GM19240 (cell line): Measurements from ENCODE around the gene DLGAP5.
A peak's percentile ranks its signal among the peaks of the same experiment; 100 is the strongest.

Experiments
- DNase-seq: peaks from one replicate; pipeline ENCODE4 v3.0.0; 2011; ENCODE audit warnings: low spot score; ENCODE audit not compliant: insufficient read length

Gene DLGAP5

GRCh38 chr14:55191203-55192053, at the start of gene DLGAP5:
Gene DLGAP5 (minus strand): TSS chr14:55191585. CDS start chr14:55189179, 2,406 bp downstream.
- DNase-seq: peak; percentile 89

GRCh38 chr14:55240526-55241178, 49.3 kb upstream of the DLGAP5 start:
- no peak for DNase-seq

- no peak for DNase-seq
Observed at GRCh38 chr14:55239320-55239719, 47.9 kb upstream of the DLGAP5 start.

GRCh38 chr14:55238019-55238680, 46.8 kb upstream of the DLGAP5 start:
- no peak for DNase-seq

GRCh38 chr14:55233591-55233990, 42.2 kb upstream of the DLGAP5 start:
- no peak for DNase-seq

- DNase-seq: no peak
Observed at GRCh38 chr14:55228261-55228660, 36.9 kb upstream of the DLGAP5 start.

GRCh38 chr14:55223364-55223763, 32.0 kb upstream of the DLGAP5 start:
- no peak for DNase-seq

- no peak for DNase-seq
Observed at GRCh38 chr14:55221968-55222367, 30.6 kb upstream of the DLGAP5 start.

GRCh38 chr14:55221186-55221585, 29.8 kb upstream of the DLGAP5 start:
- no peak for DNase-seq

- DNase-seq: no peak
Observed at GRCh38 chr14:55220230-55220629, 28.8 kb upstream of the DLGAP5 start.

- DNase-seq: no peak
Observed at GRCh38 chr14:55212634-55213033, 21.2 kb upstream of the DLGAP5 start.

GRCh38 chr14:55207832-55208231, 16.4 kb upstream of the DLGAP5 start:
- no peak for DNase-seq

GRCh38 chr14:55206175-55206693, 14.8 kb upstream of the DLGAP5 start:
- DNase-seq: no peak

GRCh38 chr14:55201219-55202101, 10.1 kb upstream of the DLGAP5 start:
- no peak for DNase-seq

GRCh38 chr14:55200651-55201050, 9.3 kb upstream of the DLGAP5 start:
- no peak for DNase-seq

- no peak for DNase-seq
Observed at GRCh38 chr14:55198749-55199148, 7.4 kb upstream of the DLGAP5 start.

GRCh38 chr14:55194656-55195355, 3.4 kb upstream of the DLGAP5 start:
- DNase-seq: no peak

GRCh38 chr14:55192054-55192621, 753 bp upstream of the DLGAP5 start:
- DNase-seq: no peak

- DNase-seq: no peak
Observed at GRCh38 chr14:55190906-55191202, 531 bp downstream of the DLGAP5 start.

- DNase-seq: no peak
Observed at GRCh38 chr14:55188686-55189295, 2.6 kb downstream of the DLGAP5 start.
